ENCODE results near the gene TBCCD1.
"Not testable (repeated sequence)": the region's sequence is repeated elsewhere in the genome, so short reads cannot be mapped to it uniquely, and the experiment has no call there.

The TBCCD1 gene

GRCh38 chr3:186516646-186517045, 50.5 kb downstream of the TBCCD1 start:
- no peak for DNase-seq (ENCODE audit: low read depth)

GRCh38 chr3:186515125-186515524, 52.0 kb downstream of the TBCCD1 start:
- no peak for DNase-seq (ENCODE audit: low read depth)

GRCh38 chr3:186514296-186515002, 52.7 kb downstream of the TBCCD1 start:
- DNase-seq (ENCODE audit: low read depth): no peak

- no peak for DNase-seq (ENCODE audit: low read depth)
Measured at GRCh38 chr3:186513386-186513785, 53.8 kb downstream of the TBCCD1 start.

- no peak for DNase-seq (ENCODE audit: low read depth)
Measured at GRCh38 chr3:186512570-186513302, 54.4 kb downstream of the TBCCD1 start.

- DNase-seq (ENCODE audit: low read depth): no peak
Measured at GRCh38 chr3:186511702-186512101, 55.4 kb downstream of the TBCCD1 start.

- DNase-seq (ENCODE audit: low read depth): no peak
Measured at GRCh38 chr3:186511245-186511644, 55.9 kb downstream of the TBCCD1 start.

- no peak for DNase-seq (ENCODE audit: low read depth)
Measured at GRCh38 chr3:186510374-186511079, 56.6 kb downstream of the TBCCD1 start.

- DNase-seq (ENCODE audit: low read depth): no peak
Measured at GRCh38 chr3:186509423-186509822, 57.7 kb downstream of the TBCCD1 start.

GRCh38 chr3:186506857-186507256, 60.3 kb downstream of the TBCCD1 start:
- DNase-seq (ENCODE audit: low read depth): no peak

GRCh38 chr3:186506191-186506739, 60.9 kb downstream of the TBCCD1 start:
- DNase-seq (ENCODE audit: low read depth): no peak

GRCh38 chr3:186502966-186503712, 64.0 kb downstream of the TBCCD1 start:
- no peak for DNase-seq (ENCODE audit: low read depth)

GRCh38 chr3:186502138-186502948, 64.8 kb downstream of the TBCCD1 start:
- DNase-seq (ENCODE audit: low read depth): no peak

- not testable (repeated sequence) for DNase-seq (ENCODE audit: low read depth)
Measured at GRCh38 chr3:186499949-186500348, 67.2 kb downstream of the TBCCD1 start.

GRCh38 chr3:186498022-186498421, 69.1 kb downstream of the TBCCD1 start:
- DNase-seq (ENCODE audit: low read depth): not testable (repeated sequence)

GRCh38 chr3:186497608-186498007, 69.5 kb downstream of the TBCCD1 start:
- DNase-seq (ENCODE audit: low read depth): no peak

- DNase-seq (ENCODE audit: low read depth): no peak
Measured at GRCh38 chr3:186496635-186497034, 70.5 kb downstream of the TBCCD1 start.
